GM18511 (cell line): ENCODE results near the gene HIPK3.
A peak's percentile ranks its signal among the peaks of the same experiment; 100 is the strongest.
"Not testable (repeated sequence)": the region's sequence is repeated elsewhere in the genome, so short reads cannot be mapped to it uniquely, and the experiment has no call there.

ENCODE experiments used
- ATAC-seq: cut with Tn5 transposase; IDR thresholded peaks from one replicate; pipeline ENCODE4 v1.9.1; 2021; ENCODE audit warnings: mild to moderate bottlenecking, moderate library complexity; ENCODE audit not compliant: unreplicated experiment

The HIPK3 gene

DNA sequence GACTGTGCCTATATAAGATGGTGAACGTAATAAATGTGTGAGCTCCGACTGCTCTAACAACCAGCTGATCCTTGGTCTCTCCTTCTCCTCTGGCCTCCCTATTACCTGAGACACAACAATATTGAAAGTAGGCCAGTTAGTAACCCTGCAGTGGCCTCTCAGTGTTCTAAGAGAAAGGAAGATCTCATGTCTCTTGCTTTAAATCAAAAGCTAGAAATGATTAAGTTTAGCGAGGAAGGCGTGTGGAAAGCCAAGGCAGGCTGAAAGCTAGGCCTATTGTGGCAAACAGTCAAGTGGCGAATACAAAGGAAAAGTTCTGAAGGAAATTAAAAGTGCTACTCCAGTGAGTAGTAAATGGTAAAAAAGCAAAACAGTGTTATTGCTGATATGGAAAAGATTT is 39.5 kb downstream of the HIPK3 start:
- ATAC-seq: no peak

GRCh38 chr11:33303541-33303940 is 46.4 kb downstream of the HIPK3 start:
- ATAC-seq: no peak

GRCh38 chr11:33306821-33307220 is 49.6 kb downstream of the HIPK3 start:
- ATAC-seq: not testable (repeated sequence)

DNA sequence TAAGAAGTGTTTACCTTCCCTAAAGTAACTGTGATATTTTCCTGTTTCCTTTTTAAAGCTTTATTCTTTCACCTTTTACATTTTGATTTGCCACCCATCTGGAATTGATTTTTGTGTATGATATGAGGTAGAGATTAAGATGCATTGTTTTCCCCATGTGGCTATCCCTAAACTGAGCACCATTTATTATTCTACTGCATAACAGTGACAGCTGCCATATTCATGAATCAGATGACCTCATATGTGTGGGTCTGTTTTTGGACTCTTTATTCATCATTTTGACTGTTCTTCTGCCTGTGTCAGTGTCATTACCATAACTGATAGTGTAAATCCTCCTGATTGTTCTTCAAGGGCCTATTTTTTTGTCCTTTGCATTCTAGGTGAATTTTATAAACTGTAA is 50.8 kb downstream of the HIPK3 start:
- ATAC-seq: no peak

DNA sequence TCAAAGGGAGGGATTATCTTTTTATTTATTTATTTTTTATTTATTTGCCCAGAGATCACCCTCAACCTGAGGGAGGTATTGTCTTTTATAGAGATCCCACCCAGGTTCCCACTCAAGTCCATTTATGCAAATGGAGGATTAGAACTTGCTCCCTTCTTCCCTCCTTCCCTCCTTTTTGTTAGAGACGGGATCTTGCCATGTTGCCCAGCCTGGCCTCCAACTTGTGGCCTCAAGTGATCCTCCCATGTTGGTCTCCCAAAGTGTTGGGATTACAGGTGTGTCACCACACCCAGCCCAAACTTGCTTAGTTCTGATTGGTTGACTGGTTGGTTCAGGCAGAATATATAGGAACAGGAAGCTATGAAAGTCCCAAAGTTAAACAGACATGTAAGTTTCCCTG is 51.9 kb downstream of the HIPK3 start:
- ATAC-seq: no peak

DNA sequence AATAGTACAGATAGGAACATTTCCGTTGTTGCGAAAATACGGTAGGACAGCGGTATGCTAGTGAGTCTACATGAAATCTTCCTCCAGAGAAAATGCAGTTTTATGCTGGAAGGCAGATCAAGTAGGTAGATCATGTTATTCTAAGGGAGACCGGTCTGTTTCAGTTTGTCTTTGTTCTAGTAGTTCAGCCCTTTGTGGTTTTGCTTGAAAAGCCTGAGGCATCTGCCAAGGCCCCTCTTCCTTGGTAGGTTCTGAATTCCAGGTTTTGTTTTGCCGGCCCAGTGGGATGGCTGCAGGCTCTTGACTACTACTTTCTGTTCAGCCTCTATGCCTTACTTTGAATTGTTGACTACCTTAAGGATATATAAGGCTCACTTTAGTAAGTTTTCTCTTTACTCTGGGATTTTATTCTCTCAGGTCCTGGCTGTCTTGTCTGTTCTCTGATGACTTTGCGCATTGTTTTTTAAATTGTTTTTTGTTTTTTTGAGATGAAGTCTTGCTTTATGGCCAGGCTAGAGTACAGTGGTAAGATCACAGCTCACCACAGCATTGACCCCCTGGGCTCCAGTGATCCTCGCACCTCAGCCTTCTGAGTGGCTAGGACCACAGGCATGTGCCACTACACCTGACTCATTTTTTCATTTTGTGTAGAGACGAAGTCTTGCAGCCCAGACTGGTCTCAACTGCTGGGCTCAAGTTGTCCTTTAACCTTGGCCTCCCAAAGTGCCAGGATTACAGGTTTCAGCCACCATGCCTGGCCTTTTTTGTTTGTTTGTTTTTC is 53.7 kb downstream of the HIPK3 start:
- no peak for ATAC-seq

DNA sequence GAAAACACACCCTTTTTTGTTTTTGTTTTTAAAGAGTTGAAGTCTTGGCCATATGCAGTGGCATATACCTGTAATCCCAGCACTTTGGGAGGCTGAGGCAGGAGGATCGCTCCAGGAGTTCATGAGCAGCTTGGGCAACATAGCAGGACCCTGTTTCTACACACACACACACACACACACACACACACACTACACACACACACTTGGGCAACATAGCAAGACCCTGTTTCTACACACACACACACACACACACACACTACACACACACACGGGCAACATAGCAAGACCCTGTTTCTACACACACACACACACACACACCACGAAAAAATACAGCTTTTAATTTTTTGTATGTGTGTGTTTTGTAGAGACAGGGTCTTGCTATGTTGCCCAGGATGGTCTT is 54.5 kb downstream of the HIPK3 start:
- ATAC-seq: no peak

DNA sequence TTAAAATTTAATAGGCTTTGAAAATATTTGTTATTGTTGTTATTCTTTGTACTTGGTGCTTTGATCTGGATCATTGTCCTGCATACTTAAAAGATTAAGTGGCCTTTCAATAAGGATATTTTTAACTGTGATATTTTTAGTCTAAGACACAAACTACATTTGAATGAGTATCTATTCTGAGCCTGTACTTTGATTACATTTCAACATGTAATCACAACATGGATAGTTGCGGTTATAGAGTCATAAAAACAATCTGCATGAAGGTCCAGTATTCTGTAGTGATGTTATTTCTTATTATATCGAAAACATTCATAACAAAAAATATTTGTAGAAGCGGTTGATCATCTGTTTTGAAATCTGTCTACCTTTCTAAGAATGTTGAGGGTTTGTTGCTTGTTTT is 58.6 kb downstream of the HIPK3 start:
- no peak for ATAC-seq

GRCh38 chr11:33317662-33318061 is 60.5 kb downstream of the HIPK3 start:
- no peak for ATAC-seq

GRCh38 chr11:33320016-33320813 is 63.0 kb downstream of the HIPK3 start:
- ATAC-seq: no peak

DNA sequence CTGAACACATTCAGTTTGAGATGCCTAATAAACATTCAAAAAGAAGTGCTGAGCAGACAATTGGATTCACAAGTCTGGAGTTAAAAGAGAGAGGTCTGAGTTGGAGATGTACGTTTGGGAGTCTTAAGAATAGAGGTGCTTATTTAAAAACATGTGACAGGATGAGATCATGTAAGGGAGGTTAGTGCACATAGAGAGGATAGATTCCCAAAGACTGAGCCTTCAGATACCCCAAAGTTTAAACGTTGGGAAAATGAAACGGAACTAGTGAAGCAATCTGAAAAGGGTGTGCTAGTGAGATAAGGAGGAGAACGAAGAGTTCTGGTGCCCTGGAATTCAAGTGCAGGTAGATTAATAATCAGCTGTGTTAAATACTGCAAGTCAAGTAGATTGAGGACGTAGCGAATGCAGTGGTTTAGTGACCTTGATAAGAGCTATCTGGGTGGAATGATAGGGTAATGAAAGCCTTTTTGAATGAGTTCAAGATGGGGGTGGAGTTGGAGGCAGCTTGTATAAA is 63.7 kb downstream of the HIPK3 start:
- ATAC-seq: no peak

- no peak for ATAC-seq
These were observed 64.2 kb downstream of the HIPK3 start for GRCh38 chr11:33321422-33321821.

DNA sequence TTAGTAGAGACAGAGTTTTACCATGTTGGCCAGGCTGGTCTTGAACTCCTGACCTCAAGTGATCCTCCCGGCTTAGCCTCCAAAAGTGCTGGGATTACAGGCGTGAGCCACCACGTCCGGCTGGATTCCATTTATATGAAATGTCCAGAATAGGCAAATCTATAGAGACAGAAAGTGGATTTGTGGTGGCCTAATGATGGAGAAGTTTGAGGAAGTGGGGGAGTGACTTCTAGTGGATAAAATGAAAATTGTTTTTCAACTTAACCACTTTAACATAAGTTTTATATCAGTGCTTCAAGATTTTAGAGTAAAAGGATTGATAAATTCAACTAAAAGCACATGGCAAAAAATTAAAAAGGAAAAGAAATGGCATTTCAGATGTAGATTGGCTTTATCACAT is 66.2 kb downstream of the HIPK3 start:
- ATAC-seq: no peak

GRCh38 chr11:33324302-33324985 is 67.3 kb downstream of the HIPK3 start:
- peak; percentile 67 for ATAC-seq

GRCh38 chr11:33325451-33325850 is 68.3 kb downstream of the HIPK3 start:
- ATAC-seq: no peak

DNA sequence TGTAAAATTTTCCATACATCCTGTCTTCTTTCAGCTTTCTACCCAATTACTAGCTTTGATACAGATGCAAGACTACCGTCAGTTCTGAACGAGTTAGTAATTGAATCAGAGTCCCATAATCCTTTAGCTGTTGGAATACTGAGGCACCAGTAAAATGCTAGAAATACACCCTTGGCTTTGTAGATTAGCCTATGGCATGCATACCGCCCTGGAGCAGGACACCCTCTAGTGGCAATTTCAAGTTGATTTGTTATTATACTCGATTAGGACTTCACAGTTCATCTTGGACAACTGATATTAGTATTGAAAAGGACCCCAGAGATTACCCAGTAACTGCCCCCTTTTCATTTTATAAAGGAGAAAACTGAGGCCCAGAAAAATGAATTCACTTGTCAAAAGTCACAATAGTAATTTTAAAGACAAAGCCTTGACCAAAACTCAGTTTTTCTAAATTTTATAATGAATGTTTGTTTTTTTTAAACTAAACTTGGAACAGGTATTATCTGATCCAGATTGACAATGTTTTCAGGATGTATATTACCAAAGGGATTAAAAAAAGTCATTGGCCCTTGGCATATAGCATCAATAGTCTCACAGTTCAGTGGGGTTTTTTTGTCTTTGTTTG is 72.6 kb downstream of the HIPK3 start:
- ATAC-seq: peak; percentile 54

DNA sequence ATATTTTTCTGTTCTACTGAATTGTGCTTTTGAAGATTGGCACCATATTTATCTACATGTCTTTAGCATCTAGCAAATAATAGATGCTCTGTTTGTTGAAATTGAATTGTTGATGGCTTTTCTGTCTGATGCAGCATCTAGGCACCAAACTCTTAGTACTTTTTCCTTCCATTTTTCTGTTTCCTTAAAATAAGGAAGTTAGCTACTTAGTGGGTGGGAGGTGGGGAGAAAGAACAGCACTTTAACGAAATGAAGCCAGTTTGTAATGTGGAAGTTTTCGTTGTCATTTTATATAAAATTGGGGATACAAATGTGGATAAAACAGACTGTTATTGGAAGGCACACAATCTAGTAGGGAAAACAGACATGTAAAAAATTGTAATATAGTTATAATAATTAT is 76.6 kb downstream of the HIPK3 start:
- ATAC-seq: no peak

GRCh38 chr11:33334627-33335026 is 77.4 kb downstream of the HIPK3 start:
- ATAC-seq: no peak

DNA sequence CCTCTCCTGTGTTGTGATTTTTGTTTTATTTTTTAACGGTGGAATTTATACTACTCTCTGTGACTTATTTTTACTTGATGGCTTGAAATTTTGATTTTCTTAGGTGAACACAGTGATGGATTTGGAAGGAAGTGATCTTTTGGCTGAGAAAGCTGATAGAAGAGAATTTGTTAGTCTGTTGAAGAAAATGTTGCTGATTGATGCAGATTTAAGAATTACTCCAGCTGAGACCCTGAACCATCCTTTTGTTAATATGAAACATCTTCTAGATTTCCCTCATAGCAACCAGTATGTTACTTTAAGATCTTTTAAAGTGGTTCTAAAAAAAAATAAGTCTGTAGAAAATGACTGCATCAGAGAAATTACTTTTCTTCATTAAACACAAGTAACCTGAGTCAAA is 82.1 kb downstream of the HIPK3 start:
- ATAC-seq: no peak

DNA sequence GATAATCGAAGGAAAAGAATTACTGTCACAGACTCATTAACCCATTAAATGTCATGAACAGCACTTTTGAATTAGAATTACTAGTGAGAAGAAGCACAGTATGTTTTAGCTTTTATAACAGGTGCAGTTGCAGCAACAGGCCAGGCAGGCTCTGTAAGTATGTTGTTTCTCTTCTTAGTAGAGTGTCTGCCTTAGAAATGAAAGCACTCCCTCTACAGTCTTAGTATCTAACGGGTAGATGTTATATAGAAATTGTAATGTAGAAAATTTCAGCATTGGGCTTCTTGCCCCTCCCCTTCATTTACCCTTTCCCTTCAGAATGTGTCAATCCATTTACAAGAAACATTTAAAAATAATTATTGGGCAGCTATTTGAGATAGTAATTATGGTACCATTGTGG is 87.4 kb downstream of the HIPK3 start:
- ATAC-seq: no peak

DNA sequence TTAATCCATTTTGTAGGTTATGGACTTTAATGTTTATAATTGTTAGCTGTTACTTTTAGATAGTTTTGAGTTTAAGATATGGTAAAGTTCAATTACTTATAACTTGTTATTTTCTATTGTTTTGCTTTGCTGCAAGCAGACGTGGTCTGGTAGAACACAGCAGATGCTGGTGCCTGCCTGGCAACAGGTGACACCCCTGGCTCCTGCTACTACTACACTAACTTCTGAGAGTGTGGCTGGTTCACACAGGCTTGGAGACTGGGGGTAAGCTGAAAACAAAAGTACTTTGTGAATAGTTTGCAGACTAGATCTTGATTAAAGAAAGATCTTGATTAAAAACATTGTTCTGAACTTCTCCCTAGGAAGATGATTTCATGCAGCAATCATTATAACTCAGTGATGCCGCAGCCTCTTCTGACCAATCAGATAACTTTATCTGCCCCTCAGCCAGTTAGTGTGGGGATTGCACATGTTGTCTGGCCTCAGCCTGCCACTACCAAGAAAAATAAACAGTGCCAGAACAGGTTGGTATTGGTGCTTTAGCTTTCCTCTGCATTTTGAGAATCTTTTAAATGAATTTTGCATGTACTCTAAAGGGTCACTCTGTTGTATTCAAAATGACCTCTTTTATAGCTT is 90.4 kb downstream of the HIPK3 start:
- ATAC-seq: peak; percentile 98
